Fibroblast of the conjunctiva (primary cell): ENCODE measurements around the gene RUSF1.
A peak's percentile ranks its signal among the peaks of the same experiment; 100 is the strongest.
"Not testable (repeated sequence)": the region's sequence is repeated elsewhere in the genome, so short reads cannot be mapped to it uniquely, and the experiment has no call there.

Source experiments
- DNase-seq: peaks from one replicate; pipeline ENCODE4 v3.0.0-alpha.2; 2010; ENCODE audit warnings: low read depth

RUSF1 gene

GRCh38 chr16:31507929-31508705 lies at the start of gene RUSF1:
Gene RUSF1 (minus strand): TSS chr16:31508391. CDS start chr16:31508373, 18 bp downstream.
- peak; percentile 71 for DNase-seq

- no peak for DNase-seq
These were observed 34.6 kb upstream of the RUSF1 start for GRCh38 chr16:31542763-31543162.

GRCh38 chr16:31539762-31540161 lies 31.6 kb upstream of the RUSF1 start:
- not testable (repeated sequence) for DNase-seq

- DNase-seq: not testable (repeated sequence)
These were observed 30.0 kb upstream of the RUSF1 start for GRCh38 chr16:31538243-31538598.

GRCh38 chr16:31537362-31538242 lies 29.4 kb upstream of the RUSF1 start:
- no peak for DNase-seq

- DNase-seq: no peak
These were observed 28.7 kb upstream of the RUSF1 start for GRCh38 chr16:31536804-31537361.

GRCh38 chr16:31535737-31536136 lies 27.5 kb upstream of the RUSF1 start:
- DNase-seq: no peak

GRCh38 chr16:31532896-31533295 lies 24.7 kb upstream of the RUSF1 start:
- no peak for DNase-seq

- no peak for DNase-seq
These were observed 23.9 kb upstream of the RUSF1 start for GRCh38 chr16:31532120-31532519.

GRCh38 chr16:31531096-31531495 lies 22.9 kb upstream of the RUSF1 start:
- no peak for DNase-seq

- DNase-seq: no peak
These were observed 22.2 kb upstream of the RUSF1 start for GRCh38 chr16:31530405-31530804.

GRCh38 chr16:31529937-31530312 lies 21.7 kb upstream of the RUSF1 start:
- no peak for DNase-seq

GRCh38 chr16:31529108-31529936 lies 21.1 kb upstream of the RUSF1 start:
- DNase-seq: no peak

GRCh38 chr16:31528523-31529107 lies 20.4 kb upstream of the RUSF1 start:
- DNase-seq: no peak

- DNase-seq: no peak
These were observed 19.6 kb upstream of the RUSF1 start, which contains the start of gene AHSP for GRCh38 chr16:31527734-31528274. Gene AHSP (plus strand): TSS chr16:31527900. CDS start chr16:31528140, 240 bp downstream.

GRCh38 chr16:31525113-31525512 lies 16.9 kb upstream of the RUSF1 start:
- no peak for DNase-seq

GRCh38 chr16:31523768-31524167 lies 15.6 kb upstream of the RUSF1 start:
- not testable (repeated sequence) for DNase-seq

- DNase-seq: no peak
These were observed 13.9 kb upstream of the RUSF1 start for GRCh38 chr16:31522071-31522470.

- DNase-seq: no peak
These were observed 13.2 kb upstream of the RUSF1 start for GRCh38 chr16:31521368-31521767.

- no peak for DNase-seq
These were observed 11.7 kb upstream of the RUSF1 start for GRCh38 chr16:31519759-31520431.
